Embryonic facial prominence (tissue), 1 donor: ENCODE results near the gene DISP3.
A peak's percentile ranks its signal among the peaks of the same experiment; 100 is the strongest.

Experiments used
- DNase-seq: peaks from one replicate; pipeline ENCODE4 v3.0.0-alpha.2; 2016; ENCODE audit errors: extremely low spot score

The DISP3 gene, protein sequence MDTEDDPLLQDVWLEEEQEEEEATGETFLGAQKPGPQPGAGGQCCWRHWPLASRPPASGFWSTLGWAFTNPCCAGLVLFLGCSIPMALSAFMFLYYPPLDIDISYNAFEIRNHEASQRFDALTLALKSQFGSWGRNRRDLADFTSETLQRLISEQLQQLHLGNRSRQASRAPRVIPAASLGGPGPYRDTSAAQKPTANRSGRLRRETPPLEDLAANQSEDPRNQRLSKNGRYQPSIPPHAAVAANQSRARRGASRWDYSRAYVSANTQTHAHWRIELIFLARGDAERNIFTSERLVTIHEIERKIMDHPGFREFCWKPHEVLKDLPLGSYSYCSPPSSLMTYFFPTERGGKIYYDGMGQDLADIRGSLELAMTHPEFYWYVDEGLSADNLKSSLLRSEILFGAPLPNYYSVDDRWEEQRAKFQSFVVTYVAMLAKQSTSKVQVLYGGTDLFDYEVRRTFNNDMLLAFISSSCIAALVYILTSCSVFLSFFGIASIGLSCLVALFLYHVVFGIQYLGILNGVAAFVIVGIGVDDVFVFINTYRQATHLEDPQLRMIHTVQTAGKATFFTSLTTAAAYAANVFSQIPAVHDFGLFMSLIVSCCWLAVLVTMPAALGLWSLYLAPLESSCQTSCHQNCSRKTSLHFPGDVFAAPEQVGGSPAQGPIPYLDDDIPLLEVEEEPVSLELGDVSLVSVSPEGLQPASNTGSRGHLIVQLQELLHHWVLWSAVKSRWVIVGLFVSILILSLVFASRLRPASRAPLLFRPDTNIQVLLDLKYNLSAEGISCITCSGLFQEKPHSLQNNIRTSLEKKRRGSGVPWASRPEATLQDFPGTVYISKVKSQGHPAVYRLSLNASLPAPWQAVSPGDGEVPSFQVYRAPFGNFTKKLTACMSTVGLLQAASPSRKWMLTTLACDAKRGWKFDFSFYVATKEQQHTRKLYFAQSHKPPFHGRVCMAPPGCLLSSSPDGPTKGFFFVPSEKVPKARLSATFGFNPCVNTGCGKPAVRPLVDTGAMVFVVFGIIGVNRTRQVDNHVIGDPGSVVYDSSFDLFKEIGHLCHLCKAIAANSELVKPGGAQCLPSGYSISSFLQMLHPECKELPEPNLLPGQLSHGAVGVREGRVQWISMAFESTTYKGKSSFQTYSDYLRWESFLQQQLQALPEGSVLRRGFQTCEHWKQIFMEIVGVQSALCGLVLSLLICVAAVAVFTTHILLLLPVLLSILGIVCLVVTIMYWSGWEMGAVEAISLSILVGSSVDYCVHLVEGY (N-terminal part only)

DNA sequence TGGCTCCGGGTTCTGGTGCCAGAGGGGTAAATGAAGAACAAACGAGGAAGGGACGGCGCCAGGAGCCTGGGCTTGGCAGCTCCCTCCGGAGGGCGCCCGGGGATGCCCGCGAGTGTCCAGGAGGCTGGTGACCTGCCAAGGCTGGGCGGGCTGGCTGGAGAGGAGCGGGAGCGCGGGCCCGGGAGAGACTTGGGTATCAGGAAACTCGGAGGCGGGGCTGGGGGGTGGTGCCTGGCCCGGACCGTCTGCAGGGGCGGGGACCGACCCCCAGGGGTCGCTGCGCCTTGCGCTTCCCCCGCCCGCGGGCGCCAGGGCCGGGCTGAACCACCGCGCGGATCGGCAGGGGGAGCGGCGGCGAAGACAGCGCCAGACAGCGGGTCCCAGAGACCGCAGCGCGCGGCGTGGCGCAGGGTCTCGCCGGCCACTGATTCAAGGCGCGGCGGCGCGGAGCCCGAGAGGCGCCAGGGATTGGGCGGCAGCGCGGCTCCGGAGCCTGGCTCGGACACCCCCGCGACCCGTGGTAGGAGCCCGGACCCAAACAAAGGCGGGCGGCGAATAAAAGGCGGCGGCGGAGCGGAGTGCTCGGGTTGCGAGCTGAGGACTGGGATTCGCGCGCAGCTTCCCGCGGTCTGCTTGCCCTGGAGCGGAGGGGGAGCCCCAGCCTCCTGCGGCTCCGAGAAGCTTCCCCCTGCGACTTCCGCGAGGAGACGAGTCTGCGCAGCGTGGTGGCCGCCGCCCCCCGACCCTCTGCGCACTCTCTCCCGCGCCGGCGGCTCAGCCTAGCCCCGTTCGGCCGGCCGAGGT lies at the start of gene DISP3:
TSS of gene DISP3 (plus strand) at position 585 of the 804 bp plus-strand sequence. CDS start 21,838 bp downstream, outside the sequence.
- DNase-seq, result peak; percentile 34

- no peak for DNase-seq
Observed at GRCh38 chr1:11429226-11429625, 49.7 kb upstream of the DISP3 start.

DNA sequence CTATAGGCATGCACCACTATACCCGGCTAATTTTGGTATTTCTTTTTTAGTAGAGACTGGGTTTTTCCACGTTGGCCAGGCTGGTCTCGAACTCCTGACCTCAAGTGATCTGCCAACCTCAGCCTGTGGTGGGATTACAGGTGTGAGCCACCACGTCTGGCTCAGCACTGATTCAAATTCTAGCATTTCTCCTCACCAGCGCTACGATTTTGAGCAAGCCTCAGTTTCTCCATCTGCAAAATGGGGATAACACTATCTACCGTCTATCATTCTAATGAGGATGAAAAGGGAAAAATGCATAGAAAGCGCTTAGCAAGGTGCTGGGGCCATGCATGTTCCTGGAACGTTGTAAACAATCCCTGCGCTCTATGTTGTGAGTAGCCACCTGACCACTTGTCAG lies 49.0 kb upstream of the DISP3 start:
- DNase-seq, result no peak

DNA sequence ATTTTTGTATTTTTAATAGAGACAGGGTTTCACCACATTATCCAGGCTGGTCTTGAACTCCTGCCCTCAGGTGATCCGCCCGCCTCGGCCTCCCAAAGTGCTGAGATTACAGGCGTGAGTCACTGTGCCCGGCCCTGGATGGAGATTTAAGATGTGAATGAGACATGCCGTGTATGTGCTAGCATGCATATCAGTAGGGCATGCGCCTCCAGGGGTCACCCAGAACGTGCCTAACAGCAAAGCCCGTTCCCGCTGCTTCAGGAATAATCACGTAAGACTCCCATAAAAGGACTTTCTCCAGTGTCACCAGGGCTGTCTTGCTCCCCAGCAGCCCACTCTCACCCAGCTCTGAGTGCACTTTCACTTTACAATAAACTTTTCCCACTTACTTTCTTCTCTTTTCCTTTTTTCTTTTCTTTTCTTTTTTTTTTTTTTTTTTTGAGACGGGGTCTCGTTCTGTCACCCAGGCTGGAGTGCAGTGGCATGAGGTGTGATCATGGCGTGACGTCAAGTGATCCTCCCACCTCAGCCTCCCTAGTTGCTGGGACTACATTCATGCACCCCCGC lies 46.9 kb upstream of the DISP3 start:
- DNase-seq, result no peak

DNA sequence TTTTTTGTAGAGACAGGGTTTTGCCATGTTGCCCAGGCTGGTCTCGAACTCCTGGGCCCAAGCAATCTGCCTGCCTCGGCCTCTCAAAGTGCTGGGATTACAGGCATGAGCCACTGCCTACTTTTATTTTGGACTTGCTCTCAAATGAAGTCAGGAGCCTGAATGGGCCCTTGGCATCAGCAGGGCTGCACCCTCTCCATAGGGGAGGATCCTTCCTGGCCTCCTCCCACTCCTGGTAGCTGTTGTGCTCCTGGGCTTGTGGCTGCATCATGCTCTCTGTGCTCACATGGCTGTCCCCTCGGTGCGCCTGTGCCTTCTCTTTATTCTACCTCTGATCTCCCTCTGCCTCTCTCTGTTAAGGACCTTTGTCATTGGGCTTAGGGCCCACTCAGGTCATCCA lies 46.4 kb upstream of the DISP3 start:
- no peak for DNase-seq

GRCh38 chr1:11434501-11434900 lies 44.5 kb upstream of the DISP3 start:
- no peak for DNase-seq

GRCh38 chr1:11434926-11435325 lies 44.0 kb upstream of the DISP3 start:
- no peak for DNase-seq

DNA sequence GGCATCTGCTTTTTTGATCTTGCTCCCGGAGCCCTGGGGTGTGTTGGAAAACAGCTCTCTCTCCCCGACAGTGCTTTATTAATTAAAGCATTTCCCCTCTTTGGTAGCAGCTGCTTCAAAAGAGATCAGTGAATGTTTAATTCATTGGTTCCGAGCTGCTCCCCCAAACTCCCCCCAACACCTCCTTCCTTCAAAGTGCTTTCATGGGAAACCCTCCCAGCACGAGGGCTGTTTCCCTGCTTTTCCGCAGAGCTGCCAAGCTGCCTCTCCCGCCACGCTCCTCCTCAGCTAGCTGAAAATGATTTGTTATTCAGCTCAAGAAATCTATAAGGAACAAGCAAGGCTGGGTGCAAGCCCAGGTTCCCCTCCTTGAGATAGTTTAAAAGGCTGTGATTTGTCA lies 40.0 kb upstream of the DISP3 start:
- DNase-seq, result no peak

DNA sequence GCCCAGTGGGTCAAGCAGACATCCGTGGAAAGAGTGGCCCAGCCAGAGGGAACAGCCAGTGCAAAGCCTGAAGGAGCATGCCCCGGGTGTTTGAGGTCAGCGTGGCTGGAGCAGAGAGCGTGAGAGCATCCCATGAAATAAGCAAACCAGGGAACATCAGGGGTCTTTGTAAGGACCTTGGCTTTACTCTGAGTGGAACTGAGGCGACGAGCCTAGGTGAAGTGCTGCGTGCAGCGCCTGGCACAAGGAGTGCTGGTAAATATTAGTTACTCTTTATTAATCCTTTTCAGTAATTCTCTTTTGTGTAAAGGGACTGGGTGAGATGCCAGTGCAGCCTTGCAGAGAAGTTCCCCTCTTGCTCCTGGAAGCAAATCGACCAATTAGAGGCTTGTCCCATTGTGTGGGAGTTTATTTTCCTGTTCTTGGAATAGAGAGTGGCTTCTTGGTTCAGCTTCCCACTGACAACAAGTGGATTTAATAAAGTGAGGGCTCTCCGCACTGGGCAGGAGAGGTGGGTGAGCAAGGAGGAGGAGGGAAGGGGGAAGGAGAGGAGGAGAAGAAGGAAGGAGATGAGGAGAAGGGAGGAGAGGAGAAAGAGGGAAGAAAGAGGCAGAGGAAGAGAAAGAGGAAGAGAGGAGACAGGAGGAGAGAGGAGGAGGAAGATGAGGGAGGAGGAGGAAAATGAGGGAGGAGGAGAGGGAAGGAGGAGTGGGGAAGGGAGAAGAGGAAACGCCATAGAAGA lies 37.6 kb upstream of the DISP3 start:
- no peak for DNase-seq

- no peak for DNase-seq
Observed at GRCh38 chr1:11443043-11443442, 35.9 kb upstream of the DISP3 start.

DNA sequence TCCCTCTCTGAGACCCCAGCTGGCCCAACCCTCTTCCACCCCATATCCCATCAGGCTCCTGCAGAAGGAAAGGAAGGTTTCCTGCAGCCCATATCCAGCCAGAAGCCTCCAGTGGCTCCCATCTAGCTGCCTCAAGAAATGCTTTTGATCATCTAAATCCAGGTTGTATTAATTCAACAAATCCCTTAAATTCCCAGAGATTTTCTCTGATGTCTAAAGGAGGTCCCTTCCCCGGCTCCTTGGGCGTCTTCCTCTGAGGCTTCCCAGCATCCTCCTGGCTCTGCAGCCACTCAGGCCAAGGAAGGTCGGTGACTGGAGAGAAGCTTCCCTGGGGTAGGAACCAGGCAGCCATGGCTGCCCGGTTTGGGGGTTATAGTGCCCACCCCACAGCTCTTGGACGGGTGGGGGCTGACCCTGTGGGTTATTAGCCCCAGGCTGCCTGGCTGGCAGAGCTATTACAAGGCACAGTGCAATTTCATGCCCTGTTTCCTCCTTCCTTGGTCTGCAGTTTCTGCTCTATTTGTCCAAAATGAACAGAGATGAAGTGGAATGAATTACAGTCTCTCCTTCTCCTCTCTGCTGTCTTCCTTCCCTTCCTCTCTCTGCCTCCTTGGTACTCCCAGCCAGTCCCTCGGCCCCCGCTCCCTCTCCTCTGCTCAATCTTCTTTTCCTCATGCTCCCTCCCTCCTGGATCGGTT lies 34.8 kb upstream of the DISP3 start:
- no peak for DNase-seq

DNA sequence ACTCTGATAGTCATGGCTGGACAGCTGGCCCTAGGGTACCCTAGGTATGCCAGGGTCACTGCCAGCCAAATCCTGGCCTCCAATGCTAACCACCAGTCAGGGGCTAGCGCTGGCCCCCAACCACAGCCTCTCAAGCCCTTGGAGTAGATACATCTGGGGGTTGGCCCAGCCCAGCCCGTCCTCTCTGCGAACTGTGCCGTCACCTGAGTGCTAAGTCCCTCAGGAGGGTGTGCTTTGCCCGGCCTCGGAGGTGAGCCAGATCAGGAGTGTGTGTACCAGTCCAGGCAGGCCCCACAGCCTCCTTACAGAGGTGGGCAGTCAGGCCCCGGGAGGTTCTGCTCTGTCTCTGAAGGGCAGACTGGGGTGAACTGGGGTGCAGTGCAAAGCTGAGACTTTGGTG lies 34.0 kb upstream of the DISP3 start:
- no peak for DNase-seq

DNA sequence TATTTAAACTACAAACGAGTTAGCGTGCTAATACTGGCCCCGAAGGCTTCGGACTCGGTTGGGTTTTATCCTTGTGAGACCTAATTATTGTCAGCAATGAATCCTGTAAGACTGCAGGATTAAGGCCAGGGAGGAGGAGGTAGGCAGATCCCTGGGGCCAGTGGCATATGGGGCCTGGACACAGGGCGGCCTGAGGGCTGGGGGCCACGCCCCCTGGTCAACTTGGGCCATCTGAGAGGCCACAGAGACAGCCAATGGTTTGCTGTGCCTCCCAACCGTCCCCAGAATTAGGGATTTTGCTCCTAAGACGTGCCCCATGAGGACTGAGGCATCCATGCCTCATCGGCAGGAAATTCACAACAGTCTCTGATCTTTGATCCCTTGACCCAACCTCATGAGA lies 31.1 kb upstream of the DISP3 start:
- no peak for DNase-seq

- DNase-seq, result no peak
Observed at GRCh38 chr1:11448373-11449099, 30.4 kb upstream of the DISP3 start.

- no peak for DNase-seq
Observed at GRCh38 chr1:11449100-11449403, 29.9 kb upstream of the DISP3 start.

GRCh38 chr1:11450310-11450709 lies 28.6 kb upstream of the DISP3 start:
- no peak for DNase-seq

DNA sequence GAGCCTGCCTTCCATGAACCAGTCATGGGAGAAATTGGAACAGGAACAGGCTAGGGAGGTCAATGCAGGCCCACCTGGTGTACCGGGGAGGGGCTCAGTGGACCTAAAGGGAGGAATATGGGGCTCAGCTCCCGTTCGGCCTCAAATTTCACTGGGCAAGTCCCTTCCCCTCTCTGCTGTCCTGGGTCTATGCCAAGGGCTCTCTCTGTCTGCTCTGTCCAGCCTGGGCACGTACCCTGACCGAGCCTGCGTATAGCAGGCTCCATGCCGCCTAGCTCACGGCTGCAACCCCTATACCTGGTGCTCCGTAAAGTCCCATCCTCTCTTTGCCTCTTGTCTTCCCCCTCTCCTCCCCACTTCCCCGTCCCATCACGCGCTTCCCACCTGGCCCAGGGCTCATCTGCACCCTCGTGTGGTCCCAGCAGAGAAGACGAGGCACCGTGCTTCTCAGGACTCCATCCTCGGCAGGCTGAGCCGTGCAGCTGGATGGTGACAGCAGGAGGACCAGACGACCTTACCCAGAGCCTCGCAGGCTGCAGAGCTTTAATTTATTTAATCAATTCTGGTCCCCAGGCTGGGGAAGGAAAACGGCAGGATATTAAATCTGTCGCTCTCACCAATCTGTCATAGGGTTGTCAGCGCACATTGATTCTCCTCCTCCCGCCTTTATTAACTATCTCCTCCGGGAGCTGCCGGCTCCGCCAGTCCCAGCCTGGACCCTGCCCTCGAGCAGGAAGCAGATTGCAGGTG lies 25.0 kb upstream of the DISP3 start:
- DNase-seq, result no peak

DNA sequence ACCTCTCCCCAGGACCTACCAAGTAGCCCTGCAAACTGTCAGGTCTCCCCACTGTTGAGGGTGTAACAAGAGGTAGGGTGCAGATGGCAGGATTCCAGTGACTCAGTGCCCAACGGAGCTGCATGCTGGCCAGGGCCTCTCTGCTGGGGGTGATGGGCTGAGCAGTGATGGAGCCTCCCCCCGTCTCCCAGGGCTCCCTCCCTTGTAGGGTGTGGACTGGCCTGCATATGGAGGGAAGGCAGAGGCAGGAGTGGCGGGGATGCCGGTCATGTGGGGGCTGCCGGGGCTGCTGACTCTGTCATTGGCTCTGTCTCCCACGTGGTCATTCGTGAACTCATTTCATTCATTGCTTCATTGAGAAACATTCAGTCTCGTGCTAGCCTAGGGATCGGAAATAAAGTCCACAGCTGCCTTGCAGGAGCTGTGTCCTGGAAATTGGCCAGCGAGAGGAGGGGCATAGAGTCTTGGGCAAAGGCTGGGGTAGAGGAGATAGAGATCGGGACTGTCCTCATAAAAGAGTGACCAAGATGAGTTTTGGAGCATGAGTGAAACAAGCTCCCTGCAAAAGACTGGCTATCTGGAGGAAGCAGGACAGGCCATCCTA lies 22.9 kb upstream of the DISP3 start:
- no peak for DNase-seq
